CD4-positive, alpha-beta T cell treated with Interleukin-17A for 4 hours (primary cell): ENCODE results near the gene GOT2.
"Not testable (repeated sequence)": the region's sequence is repeated elsewhere in the genome, so short reads cannot be mapped to it uniquely, and the experiment has no call there.

Experiments
- DNase-seq: peaks from one replicate; pipeline ENCODE4 v3.0.0-alpha.2; 2020; ENCODE audit warnings: mixed read lengths

The GOT2 gene

GRCh38 chr16:58716468-58716867, 17.6 kb downstream of the GOT2 start:
- no peak for DNase-seq

- no peak for DNase-seq
Measured at GRCh38 chr16:58713742-58714141, 20.4 kb downstream of the GOT2 start.

DNA sequence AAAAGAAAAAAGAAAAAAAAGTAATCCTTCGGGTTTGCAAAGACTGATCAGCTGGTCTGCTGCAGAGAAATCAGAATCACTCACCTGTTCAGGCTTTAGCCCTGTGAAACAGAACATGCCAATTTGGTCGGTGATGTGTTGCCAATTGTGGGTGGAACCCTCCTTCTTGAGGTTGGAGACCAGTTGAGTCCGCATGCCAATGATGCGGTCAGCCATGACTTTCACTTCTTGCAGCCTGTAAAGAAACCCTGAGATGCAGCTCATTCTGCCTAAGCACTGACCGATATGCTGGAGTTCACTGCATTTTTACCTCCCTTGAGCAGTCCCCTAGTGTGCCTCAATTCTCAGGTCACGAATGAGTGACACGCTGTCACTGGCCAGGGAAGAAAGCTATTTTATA, 24.8 kb downstream of the GOT2 start:
- DNase-seq = no peak

- DNase-seq = no peak
Measured at GRCh38 chr16:58699151-58699550, 35.0 kb downstream of the GOT2 start.

DNA sequence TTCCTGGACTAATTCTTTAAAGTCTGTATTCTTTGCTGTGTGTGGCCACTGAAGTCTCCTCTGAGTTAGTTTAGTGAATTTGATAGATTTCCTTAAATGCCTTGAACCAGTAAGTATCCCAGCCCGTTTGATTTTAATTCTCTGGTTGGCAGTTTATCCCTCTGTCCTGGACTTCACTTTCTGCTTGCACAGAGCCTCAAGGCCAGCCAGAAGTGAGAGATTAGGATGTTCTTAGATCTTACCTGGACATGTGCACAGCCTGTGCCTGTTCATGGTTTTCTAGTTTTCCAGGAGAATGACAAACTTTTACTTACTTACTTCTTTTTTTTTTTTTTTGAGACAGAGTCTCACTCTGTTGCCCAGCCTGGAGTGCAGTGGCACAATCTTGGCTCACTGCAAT, 38.7 kb downstream of the GOT2 start:
- DNase-seq = no peak

GRCh38 chr16:58692450-58692849, 41.7 kb downstream of the GOT2 start:
- DNase-seq = no peak

DNA sequence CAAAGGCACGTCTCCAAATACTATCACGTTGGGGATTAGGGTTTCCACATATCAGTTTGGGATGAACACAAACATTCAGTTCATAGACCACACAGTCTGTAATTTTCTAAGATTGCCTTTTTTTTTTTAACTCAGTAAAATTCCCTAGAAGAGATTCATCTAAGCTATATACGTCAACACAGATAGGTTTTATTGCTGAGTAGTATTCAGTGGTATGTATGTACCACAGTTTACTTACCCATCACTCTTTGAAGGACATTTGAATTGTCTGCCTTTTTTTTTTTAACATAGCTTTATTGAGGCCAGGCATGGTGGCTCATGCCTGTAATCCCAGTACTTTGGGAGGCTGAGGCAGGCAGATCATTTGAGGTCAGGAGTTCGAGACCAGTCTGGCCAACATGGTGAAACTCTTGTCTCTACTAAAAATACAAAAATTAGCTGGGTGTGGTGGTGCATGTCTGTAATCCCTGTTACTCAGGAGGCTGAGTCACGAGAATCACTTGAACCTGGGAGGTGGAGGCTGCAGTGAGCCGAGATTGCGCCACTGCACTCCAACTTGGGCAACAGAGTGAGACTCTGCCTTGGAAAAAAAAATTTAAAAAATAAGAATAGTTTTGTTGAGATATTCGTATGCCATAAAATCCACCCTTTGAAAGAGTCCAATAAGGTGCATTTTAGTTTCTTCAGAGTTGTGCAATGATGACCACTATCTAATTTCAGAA, 47.0 kb downstream of the GOT2 start:
- not testable (repeated sequence) for DNase-seq

DNA sequence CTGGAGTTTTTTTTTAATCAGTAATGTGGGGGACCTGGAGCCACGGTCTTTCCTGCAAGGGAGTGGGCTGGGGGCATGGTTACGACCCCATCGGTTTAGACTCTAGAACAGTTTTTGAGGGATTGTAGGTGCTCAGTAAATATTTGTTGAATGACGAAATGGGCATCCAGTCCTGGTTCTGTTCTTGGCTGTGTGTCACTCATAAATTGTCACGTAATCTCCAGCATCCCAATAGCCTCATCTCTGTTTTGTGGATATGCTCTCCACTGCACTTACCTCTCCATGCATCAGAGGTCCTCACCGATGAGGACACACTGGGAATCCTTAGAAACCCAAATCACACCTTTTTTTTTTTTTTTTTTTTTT, 49.0 kb downstream of the GOT2 start:
- DNase-seq = no peak

- DNase-seq = peak; percentile 81
Measured at GRCh38 chr16:58684354-58685083, 49.6 kb downstream of the GOT2 start, which contains the start of gene SLC38A7. TSS of gene SLC38A7 (minus strand) at chr16:58684770. CDS start at chr16:58680126, 4,644 bp downstream.

GRCh38 chr16:58684001-58684353, 50.1 kb downstream of the GOT2 start:
- DNase-seq = no peak

DNA sequence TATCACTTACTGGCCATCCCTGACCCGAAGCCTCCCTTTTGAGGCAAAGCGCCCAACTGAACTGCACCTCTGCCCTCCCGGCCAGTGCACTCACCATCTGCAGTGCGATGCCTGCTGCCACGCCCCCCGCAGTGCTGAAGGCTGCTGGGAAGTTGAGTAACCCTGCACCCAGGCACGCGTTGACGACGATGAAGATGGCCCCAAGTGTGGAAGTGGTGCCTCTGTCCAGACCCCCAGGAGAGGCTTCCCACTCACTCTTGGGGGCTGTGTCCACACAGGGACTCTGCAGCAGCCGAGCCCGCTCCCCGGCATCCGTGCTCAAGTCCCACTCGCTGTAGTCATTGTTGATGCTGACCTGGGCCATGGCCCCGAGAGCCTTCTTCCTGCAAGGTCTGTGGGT, 54.4 kb downstream of the GOT2 start:
- no peak for DNase-seq

DNA sequence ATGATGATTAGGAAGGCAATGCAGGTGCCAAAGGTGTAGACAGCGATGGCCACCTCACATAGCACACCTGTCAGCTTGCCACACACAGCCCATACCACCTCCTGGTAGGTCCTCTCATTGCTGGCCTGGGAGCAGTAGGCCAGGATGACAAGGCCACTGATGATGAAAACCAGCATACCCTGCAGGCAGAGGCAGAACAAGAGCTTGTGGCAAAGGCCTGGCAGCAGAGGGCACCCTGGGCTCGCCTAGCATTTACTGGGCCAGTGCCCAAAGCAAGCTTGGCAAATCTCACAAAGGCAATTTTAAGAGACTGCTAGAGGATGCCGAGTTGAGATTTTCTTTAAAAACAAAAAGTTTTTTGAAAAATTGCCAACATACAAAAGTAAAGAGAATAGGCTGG, 55.4 kb downstream of the GOT2 start:
- DNase-seq = no peak

DNA sequence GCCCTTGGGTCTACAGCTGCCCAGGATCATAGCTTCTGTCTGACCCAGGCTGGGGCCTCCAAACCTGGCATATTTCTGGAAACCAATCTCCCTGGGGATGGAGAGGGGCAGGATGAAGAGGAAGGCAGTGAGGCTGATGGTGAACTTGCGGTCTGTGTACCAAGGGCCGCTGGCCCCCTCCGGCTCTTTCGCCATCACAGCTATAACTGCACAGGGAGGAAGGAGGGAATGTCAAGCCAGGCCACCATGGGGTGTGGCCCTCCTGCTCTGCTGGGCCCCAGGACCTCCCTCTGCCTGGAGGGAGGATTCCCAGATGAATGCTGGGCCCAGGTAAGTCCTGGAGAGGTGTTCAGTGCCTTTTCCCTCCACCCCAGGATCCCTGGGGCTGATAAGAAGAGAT, 55.8 kb downstream of the GOT2 start:
- DNase-seq = no peak

GRCh38 chr16:58670946-58671583, 63.1 kb downstream of the GOT2 start:
- DNase-seq = no peak

GRCh38 chr16:58670177-58670576, 63.9 kb downstream of the GOT2 start:
- no peak for DNase-seq

GRCh38 chr16:58665200-58665599, 68.9 kb downstream of the GOT2 start:
- no peak for DNase-seq

DNA sequence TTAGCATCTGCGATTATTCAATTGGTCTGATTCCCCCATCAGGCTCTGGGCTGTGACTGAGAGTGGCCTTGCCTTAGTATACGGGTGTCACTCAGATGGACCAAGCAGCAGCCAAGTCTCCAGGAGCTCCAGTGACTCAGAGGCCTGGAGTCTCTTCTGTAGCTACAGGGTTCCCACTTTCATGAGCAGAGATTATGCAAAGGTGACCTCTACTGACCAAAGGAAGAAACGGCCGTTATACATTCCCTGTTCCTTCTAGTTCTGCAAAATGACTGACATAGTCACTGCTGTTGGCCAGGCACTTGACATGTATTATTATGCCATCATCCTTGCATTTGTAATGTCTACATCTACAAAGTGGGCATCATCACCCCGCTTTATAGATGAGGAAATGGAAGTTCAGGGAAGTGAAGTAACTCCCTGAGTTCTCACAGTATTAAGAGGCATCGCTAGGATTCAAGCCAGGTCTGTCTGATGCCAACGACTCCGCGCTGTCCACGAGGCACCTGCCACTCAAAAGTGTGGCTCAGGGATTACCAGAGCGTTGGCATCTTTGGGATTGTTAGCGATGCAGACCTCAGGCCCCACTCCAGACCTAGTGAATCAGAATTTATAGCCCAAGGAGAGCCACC, 72.8 kb downstream of the GOT2 start:
- DNase-seq = no peak

GRCh38 chr16:58659911-58660310, 74.2 kb downstream of the GOT2 start:
- DNase-seq = not testable (repeated sequence)

DNA sequence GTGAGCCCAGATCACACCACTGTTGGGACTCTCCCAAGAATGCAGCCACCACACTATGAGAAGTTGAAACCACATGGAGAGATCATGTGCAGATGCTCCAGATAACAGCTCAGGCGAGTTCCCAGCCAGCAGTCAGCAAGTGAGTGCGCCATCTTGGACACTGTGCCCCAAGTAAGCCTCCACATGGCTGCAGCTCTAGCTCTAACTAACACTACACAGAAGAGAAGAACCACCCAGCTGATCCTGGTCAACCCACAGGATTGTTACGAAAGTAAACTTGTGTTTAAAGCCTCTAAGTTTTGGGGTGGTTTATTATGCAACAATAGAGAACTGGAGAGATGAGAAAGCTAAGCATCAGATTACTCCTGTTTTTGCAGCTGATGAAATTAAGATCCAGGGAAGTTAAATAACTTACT, 75.3 kb downstream of the GOT2 start:
- DNase-seq = no peak
